GM12892 (cell line): ENCODE results near the gene NCOA5.

Source experiments
- POLR2A ChIP-seq: IDR thresholded peaks from 2 replicates; pipeline ENCODE4 v1.6.1; 2011; ENCODE audit warnings: low read depth, low read length, control low read depth
- TAF1 ChIP-seq: IDR thresholded peaks from 2 replicates; pipeline ENCODE4 v1.6.1; 2011; ENCODE audit warnings: low read depth, mild to moderate bottlenecking, control low read depth, low read length, borderline replicate concordance

DNA sequence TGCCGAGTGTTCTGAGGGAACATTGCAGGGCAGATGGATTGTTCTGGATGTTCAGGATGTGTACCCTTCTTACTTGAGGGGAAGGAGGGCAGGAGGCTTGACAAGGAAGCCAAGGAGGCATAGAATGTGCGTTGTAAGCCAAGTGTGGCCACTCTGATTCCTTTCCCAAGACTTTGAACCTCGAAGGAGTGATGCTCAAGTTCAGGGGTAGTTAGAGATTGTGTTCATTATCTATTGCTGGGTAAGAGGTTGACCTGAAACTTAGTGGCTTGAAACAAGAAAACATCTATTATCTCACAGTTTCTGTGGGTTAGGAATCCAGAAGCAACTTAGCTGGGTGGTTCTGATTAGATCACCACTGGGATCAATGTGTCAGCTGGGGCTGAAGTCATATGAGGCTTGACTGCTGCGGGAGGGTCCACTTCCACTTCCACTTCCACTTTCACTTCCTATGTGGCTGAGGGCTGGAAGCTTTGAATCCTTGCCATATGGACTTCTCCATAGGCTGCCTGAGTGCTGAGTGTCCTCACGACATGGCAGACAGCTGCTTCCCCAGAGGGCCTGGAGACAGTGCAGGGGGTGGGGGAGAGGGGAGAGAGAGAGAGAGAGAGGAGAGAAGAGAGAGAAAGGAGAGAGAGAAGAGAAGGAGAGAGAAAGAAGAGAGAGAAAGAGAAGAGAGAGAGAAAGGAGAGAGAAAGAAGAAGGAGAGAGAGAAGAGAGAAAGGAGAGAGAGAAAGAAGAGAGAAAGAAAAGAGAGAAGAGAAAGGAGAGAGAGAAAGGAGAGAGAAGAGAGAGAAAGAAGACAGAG lies 21.5 kb upstream of the NCOA5 start:
- TF ChIP-seq TAF1 (no peak), POLR2A (no peak)
